PC-9 (cell line): ENCODE measurements around the gene DHX30. TPM values are rescaled to one million over a fixed set of nuclear protein-coding genes. Genes with fewer than 3 reads are reported as not detected.
"Not testable (repeated sequence)": the region's sequence is repeated elsewhere in the genome, so short reads cannot be mapped to it uniquely, and the experiment has no call there.

ENCODE experiments used
- BruUV-seq: library from RNA; stranded (reverse); fragments of 400-500 nt; replicated peaks from 2 replicates; lab custom pipeline; 2021; lab: Mats Ljungman, UMichigan
- CTCF ChIA-PET: fragments of 300-600 bp; sonication (Branson Sonifier 250); formaldehyde crosslinking; loops from one replicate; lab custom pipeline; 2022; ENCODE audit warnings: antibody characterized with exemption; lab: Charles Lee
- POLR2A ChIA-PET: fragments of 300-600 bp; sonication (Branson Sonifier 250); formaldehyde crosslinking; loops from one replicate; lab custom pipeline; 2022; ENCODE audit warnings: antibody characterized with exemption; ENCODE audit not compliant: unreplicated experiment; lab: Charles Lee
- DNase-seq, 2 experiments: peaks; one replicate each; pipeline versions ENCODE4 v3.0.0 to v3.0.0-alpha.2; 2015 to 2022; ENCODE audit warnings: mixed read lengths in 1 of 2
- H2AFZ ChIP-seq: fragments of 200-600 bp; sonication (generic); 2 replicates; pipeline ENCODE4 v1.8.1; 2017; ENCODE audit warnings: antibody characterized with exemption
- H3F3A ChIP-seq: fragments of 200-600 bp; sonication (generic); 2 replicates; pipeline ENCODE4 v1.8.1; 2017; ENCODE audit warnings: antibody characterized with exemption, mild to moderate bottlenecking, low read depth; ENCODE audit not compliant: insufficient read depth
- H3K27ac ChIP-seq: fragments of 200-600 bp; sonication (generic); 2 replicates; pipeline ENCODE4 v1.6.1; 2016; ENCODE audit warnings: mixed run types
- H3K27me3 ChIP-seq: fragments of 200-600 bp; sonication (generic); 2 replicates; pipeline ENCODE4 v1.6.1; 2016; ENCODE audit warnings: low read depth, mixed run types; ENCODE audit not compliant: insufficient read depth
- H3K36me3 ChIP-seq: fragments of 200-600 bp; sonication (generic); 2 replicates; pipeline ENCODE4 v1.6.1; 2016; ENCODE audit warnings: low read depth, mixed run types
- H3K4me1 ChIP-seq: fragments of 200-600 bp; sonication (generic); replicated peaks from 2 replicates; pipeline ENCODE4 v1.6.1; 2016; ENCODE audit warnings: mixed run types; ENCODE audit not compliant: insufficient read depth
- H3K4me2 ChIP-seq: fragments of 200-600 bp; sonication (generic); 2 replicates; pipeline ENCODE4 v1.6.1; 2017; ENCODE audit warnings: mixed run types
- H3K4me3 ChIP-seq: fragments of 200-600 bp; sonication (generic); 2 replicates; pipeline ENCODE4 v1.6.1; 2016; ENCODE audit warnings: mixed run types
- H3K79me2 ChIP-seq: fragments of 200-600 bp; sonication (generic); 2 replicates; pipeline ENCODE4 v1.6.1; 2017; ENCODE audit warnings: low read depth, mixed run types
- H3K9me2 ChIP-seq: fragments of 200-600 bp; sonication (generic); 2 replicates; pipeline ENCODE4 v1.8.1; 2017; ENCODE audit warnings: mild to moderate bottlenecking; ENCODE audit not compliant: insufficient read depth
- H3K9me3 ChIP-seq: fragments of 200-600 bp; sonication (generic); 2 replicates; pipeline ENCODE4 v1.8.1; 2016; ENCODE audit warnings: low read depth; ENCODE audit not compliant: insufficient read depth
- H4K20me1 ChIP-seq: fragments of 200-600 bp; sonication (generic); 2 replicates; pipeline ENCODE4 v1.8.1; 2017; ENCODE audit not compliant: insufficient read depth
- EZH2 ChIP-seq: fragments of 200-600 bp; sonication (generic); IDR thresholded peaks from 2 replicates; pipeline ENCODE4 v1.8.0; 2017; ENCODE audit warnings: antibody characterized with exemption, low read depth
- intact Hi-C: fragments of 100-400 bp; cut with micrococcal nuclease; formaldehyde crosslinking; loops from one replicate; pipeline ENCODE4 v1.10.0; 2022; ENCODE audit not compliant: unreplicated experiment
- total RNA-seq: library from RNA; stranded (reverse); gene quantifications from 2 replicates; pipeline ENCODE4 v1.2.3, GENCODE V29; 2021
- TF ChIP-seq, protein P1 (sequence below): fragments of 200-600 bp; sonication (generic); conservative IDR thresholded peaks from 2 replicates; pipeline ENCODE4 v1.6.1; 2017; ENCODE audit warnings: mixed run types, antibody characterized with exemption, mild to moderate bottlenecking, moderate library complexity

The DHX30 gene
- total RNA-seq, 1 experiment from 2014 or later: 60.2 TPM

- intact Hi-C loops: no loop called here
- CTCF ChIA-PET: no interaction called here
- no peak overlapping the region for H3K4me3 ChIP-seq
- DNase-seq: no peak
- no peak overlapping the region for H2AFZ ChIP-seq
- BruUV-seq: no TSS peak
- H4K20me1 ChIP-seq: no peaks in the 10 kb centered on the region
- TF ChIP-seq EZH2: no peak
- TF ChIP-seq, protein P1, sequence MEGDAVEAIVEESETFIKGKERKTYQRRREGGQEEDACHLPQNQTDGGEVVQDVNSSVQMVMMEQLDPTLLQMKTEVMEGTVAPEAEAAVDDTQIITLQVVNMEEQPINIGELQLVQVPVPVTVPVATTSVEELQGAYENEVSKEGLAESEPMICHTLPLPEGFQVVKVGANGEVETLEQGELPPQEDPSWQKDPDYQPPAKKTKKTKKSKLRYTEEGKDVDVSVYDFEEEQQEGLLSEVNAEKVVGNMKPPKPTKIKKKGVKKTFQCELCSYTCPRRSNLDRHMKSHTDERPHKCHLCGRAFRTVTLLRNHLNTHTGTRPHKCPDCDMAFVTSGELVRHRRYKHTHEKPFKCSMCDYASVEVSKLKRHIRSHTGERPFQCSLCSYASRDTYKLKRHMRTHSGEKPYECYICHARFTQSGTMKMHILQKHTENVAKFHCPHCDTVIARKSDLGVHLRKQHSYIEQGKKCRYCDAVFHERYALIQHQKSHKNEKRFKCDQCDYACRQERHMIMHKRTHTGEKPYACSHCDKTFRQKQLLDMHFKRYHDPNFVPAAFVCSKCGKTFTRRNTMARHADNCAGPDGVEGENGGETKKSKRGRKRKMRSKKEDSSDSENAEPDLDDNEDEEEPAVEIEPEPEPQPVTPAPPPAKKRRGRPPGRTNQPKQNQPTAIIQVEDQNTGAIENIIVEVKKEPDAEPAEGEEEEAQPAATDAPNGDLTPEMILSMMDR: no peak
- H3K27ac ChIP-seq: no peak overlapping the region
- H3K9me2 ChIP-seq: no peaks in the 10 kb centered on the region
- H3K27me3 ChIP-seq: no peaks in the 10 kb centered on the region
- no peaks in the 10 kb centered on the region for H3K4me1 ChIP-seq
- H3K36me3 ChIP-seq: no peaks in the 10 kb centered on the region
- H3K4me2 ChIP-seq: no peak overlapping the region
- no peaks in the 10 kb centered on the region for H3K79me2 ChIP-seq
- H3K9me3 ChIP-seq: no peaks in the 10 kb centered on the region
- POLR2A ChIA-PET: no interaction called here
- H3F3A ChIP-seq: no peaks in the 10 kb centered on the region
Measured at GRCh38 chr3:47817609-47818008, 14.7 kb downstream of the DHX30 start.

- TF ChIP-seq EZH2: no peak
- TF ChIP-seq, protein P1: peak; percentile 70
- no peaks in the 10 kb centered on the region for H3K9me2 ChIP-seq
- BruUV-seq: no TSS peak
- peaks cover 31% of the 10 kb centered on the region for H3K79me2 ChIP-seq
- DNase-seq: peak; percentile 57 to 82
- peak overlapping the region; percentile 90 for H2AFZ ChIP-seq
- no peaks in the 10 kb centered on the region for H3K27me3 ChIP-seq
- H3K4me1 ChIP-seq: peaks cover 9% of the 10 kb centered on the region
- H4K20me1 ChIP-seq: peaks cover 5% of the 10 kb centered on the region; the same call in 1 of the 2 replicates
- H3K4me2 ChIP-seq: peak overlapping the region; percentile 91
- peak overlapping the region; percentile 41; the same call in 1 of the 2 replicates for H3K27ac ChIP-seq
- H3K4me3 ChIP-seq: peak overlapping the region; percentile 93
- no peaks in the 10 kb centered on the region for H3K9me3 ChIP-seq
- intact Hi-C loops: loop anchor here (1.0 kb wide), 1 partner anchor 22 kb away; the partner anchor contains the start of gene DHX30
- no peaks in the 10 kb centered on the region for H3F3A ChIP-seq
- POLR2A ChIA-PET: interaction anchor here (0.5 to 0.6 kb wide), 3 partner anchors 44 to 443 kb away, joined by 3 to 4 read pairs (median 3); no protein-coding TSS in a partner anchor
- no peaks in the 10 kb centered on the region; the same call in 1 of the 2 replicates for H3K36me3 ChIP-seq
- CTCF ChIA-PET: interaction anchor here (0.6 to 2.6 kb wide), 4 partner anchors 284 to 327 kb away, joined by 3 to 11 read pairs (median 3); no protein-coding TSS in a partner anchor
Measured at GRCh38 chr3:47824541-47825473, 21.9 kb downstream of the DHX30 start.

DNA sequence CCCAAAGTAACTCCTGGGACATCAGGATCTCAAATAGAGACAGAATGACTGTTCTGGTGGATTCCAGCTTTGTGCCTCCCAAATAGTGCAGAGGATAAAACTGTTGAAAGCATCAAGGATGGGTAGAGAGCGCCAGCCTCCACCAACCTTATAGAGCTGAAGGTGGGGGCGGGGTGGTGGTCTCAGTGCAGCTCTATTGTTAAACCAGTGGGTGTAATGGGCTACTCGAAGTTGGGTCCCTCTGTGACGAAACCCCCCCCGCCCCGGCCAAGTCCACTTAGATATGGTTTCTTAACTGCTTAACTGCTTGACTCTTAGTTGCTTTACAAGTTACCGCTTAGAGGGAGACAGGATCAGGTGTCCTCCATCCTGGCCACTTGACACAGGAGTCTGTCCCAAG lies 22.7 kb downstream of the DHX30 start:
- no peak for TF ChIP-seq EZH2
- TF ChIP-seq, protein P1: no peak
- Histone ChIP-seq H3K27ac (0 out of 2 replicates have a peak overlapping the region, but pooled peaks have one; percentile 41), H4K20me1 (peaks cover 5% of the 10 kb centered on the region; the same call in 1 of the 2 replicates), H3K27me3 (no peaks in the 10 kb centered on the region), H3K36me3 (no peaks in the 10 kb centered on the region; the same call in 1 of the 2 replicates), H3K4me2 (peak overlapping the region; percentile 91), H3K4me3 (peak overlapping the region; percentile 93), H3K79me2 (peaks cover 31% of the 10 kb centered on the region), H3K9me2 (no peaks in the 10 kb centered on the region), H3K9me3 (no peaks in the 10 kb centered on the region), H2AFZ (peak overlapping the region; percentile 90), H3F3A (no peaks in the 10 kb centered on the region), H3K4me1 (peaks cover 9% of the 10 kb centered on the region)
- intact Hi-C loops: no loop called here
- CTCF ChIA-PET: interaction anchor here (0.6 to 2.6 kb wide), 5 partner anchors 11 to 326 kb away, joined by 3 to 11 read pairs (median 3); no protein-coding TSS in a partner anchor
- TSS peak; percentile 42 for BruUV-seq
- POLR2A ChIA-PET: interaction anchor here (0.6 kb wide), 1 partner anchor 345 kb away, joined by 4 read pairs; no protein-coding TSS in a partner anchor
- no peak for DNase-seq

DNA sequence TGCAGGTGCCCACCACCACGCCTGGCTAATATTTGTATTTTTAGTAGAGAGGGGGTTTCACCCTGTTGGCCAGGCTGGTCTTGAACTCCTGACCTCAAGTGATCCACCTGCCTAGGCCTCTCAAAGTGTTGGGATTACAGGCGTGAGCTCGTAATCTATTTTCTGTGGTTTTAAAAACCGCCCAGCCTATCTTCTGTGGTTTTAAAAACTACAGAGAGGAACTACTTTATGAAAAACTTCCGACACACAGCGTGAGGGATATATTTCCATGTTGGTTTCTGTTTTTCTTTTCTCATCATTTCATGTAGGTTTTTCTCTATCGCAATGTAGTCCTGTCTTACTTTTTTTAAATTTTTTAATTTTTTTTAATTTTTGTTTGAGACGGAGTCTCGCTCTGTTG lies 26.5 kb downstream of the DHX30 start:
- intact Hi-C loops, H3K4me1 ChIP-seq, H2AFZ ChIP-seq, H4K20me1 ChIP-seq, POLR2A ChIA-PET, CTCF ChIA-PET, H3K36me3 ChIP-seq, H3K9me3 ChIP-seq, DNase-seq, BruUV-seq, H3K4me2 ChIP-seq, H3K27ac ChIP-seq, H3K27me3 ChIP-seq, H3K9me2 ChIP-seq, H3F3A ChIP-seq, H3K4me3 ChIP-seq: not testable (repeated sequence)
- H3K79me2 ChIP-seq: peaks cover 31% of the 10 kb centered on the region
